Measurements from ENCODE around the gene RIN3. TPM values are rescaled to one million over a fixed set of nuclear protein-coding genes. Genes with fewer than 3 reads are reported as not detected.
"Not testable (repeated sequence)": the region's sequence is repeated elsewhere in the genome, so short reads cannot be mapped to it uniquely, and the experiment has no call there.

The RIN3 gene
- total RNA-seq, 2 experiments from 2014 or later: 15.8 to 16.0 TPM

DNA sequence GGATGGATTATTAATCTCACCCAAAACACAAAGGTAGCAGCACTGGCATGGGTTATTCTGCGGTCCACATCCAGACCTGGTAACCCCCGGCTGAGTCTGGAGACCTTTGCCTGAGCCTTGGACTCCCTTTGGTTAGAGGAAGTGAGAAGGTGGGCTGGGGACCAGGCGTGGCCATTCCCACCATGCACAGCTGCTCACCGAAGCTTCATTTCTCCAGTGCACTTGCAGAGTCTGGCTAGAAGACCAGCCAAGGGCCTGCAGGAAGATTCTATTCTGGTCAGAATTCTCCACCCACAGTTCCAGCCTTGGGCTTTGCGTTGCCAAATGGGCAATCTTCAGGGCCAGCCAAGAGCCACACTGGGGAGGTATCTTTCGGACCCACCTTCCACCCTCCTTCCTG is 161.8 kb downstream of the RIN3 start:
- Mint-ChIP-seq H3K4me3 (no peak overlapping the region), H3K27me3 (ENCODE audit: low read depth) (no peaks in the 10 kb centered on the region), H3K36me3 (ENCODE audit: low read depth) (peaks cover 31% of the 10 kb centered on the region), H3K4me1 (ENCODE audit: low read depth) (peaks cover 52% of the 10 kb centered on the region), H3K27ac (no peak overlapping the region), H3K9me3 (no peaks in the 10 kb centered on the region)
- CTCF ChIA-PET: interaction anchor here (0.9 to 1.6 kb wide), 2 partner anchors 12 to 24 kb away, joined by 3 to 9 read pairs; no protein-coding TSS in a partner anchor
- DNase-seq: no peak
- intact Hi-C loops (cut with micrococcal nuclease): loop anchor here (5.0 kb wide), 1 partner anchor 353 kb away; the partner anchor contains the start of gene SLC24A4

DNA sequence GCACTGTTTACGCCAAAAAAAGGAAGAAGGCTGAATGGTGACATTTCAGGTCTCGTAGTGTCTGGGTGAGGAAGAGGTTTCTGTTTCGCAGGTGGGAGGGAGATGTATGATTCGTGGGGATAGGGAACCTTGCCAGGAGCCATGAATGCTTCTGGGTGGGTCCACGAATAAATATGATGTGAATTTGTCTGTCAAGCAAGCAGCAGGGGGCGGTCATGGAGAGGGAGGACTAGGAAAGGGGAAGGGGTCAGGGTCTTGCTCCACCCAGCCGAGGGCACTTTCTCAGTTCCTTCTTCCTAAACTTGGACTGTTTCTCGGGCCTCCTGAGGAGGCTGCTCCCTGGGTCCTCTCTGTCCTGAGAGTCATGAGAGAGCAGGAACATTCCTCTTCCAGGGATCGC is 162.4 kb downstream of the RIN3 start:
- H3K27me3 Mint-ChIP-seq (ENCODE audit: low read depth): no peaks in the 10 kb centered on the region
- intact Hi-C loops (cut with micrococcal nuclease): loop anchor here (5.0 kb wide), 1 partner anchor 354 kb away; the partner anchor contains the start of gene SLC24A4
- no peak overlapping the region for H3K4me3 Mint-ChIP-seq
- CTCF ChIA-PET: interaction anchor here (1.9 kb wide), 1 partner anchor 22 kb away, joined by 10 read pairs; no protein-coding TSS in a partner anchor
- H3K9me3 Mint-ChIP-seq: no peaks in the 10 kb centered on the region
- peaks cover 30% of the 10 kb centered on the region for H3K36me3 Mint-ChIP-seq (ENCODE audit: low read depth)
- no peak overlapping the region for H3K27ac Mint-ChIP-seq
- H3K4me1 Mint-ChIP-seq (ENCODE audit: low read depth): peaks cover 51% of the 10 kb centered on the region
- DNase-seq: peak; percentile 7

DNA sequence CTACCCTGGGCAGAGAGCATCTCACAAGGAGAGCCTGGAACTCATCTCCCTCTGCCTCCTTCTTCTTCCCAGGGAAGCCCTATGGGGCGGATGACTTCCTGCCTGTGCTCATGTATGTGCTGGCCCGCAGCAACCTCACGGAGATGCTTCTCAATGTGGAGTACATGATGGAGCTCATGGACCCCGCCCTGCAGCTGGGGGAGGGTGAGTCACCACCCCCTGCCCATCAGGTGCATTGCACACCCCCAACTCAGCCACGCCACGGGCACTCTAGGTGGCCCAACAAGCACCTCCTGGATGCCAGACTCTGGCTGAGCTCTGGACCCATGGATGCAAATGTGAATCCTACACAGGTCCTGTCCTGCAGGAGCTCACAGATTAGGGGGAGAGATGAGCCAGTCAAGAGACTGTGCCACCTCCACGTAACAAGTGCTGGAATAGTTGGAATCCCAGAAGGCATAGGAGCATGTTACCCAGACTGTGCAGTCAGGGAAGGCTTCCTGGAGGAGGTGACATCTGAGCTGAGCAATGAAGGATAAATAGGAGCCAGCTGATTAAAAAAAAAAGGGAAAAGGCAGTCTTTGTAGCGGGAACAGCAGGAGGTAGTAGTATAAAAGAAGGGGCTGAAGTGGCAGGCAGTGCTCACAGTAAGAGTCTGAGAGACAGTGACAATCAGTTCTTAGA is 163.0 kb downstream of the RIN3 start:
- Mint-ChIP-seq H3K9me3 (no peaks in the 10 kb centered on the region), H3K36me3 (ENCODE audit: low read depth) (peaks cover 32% of the 10 kb centered on the region), H3K27me3 (ENCODE audit: low read depth) (no peaks in the 10 kb centered on the region), H3K4me1 (ENCODE audit: low read depth) (peaks cover 53% of the 10 kb centered on the region), H3K27ac (peak overlapping the region; percentile 54), H3K4me3 (no peak overlapping the region)
- intact Hi-C loops (cut with micrococcal nuclease): loop anchor here (1.0 to 5.0 kb wide), 3 partner anchors 8 to 354 kb away; partner anchors contain the start of gene SLC24A4
- peak; percentile 5 for DNase-seq
- CTCF ChIA-PET: interaction anchor here (0.9 to 1.9 kb wide), 3 partner anchors 23 to 130 kb away, joined by 4 to 10 read pairs (median 4); no protein-coding TSS in a partner anchor

DNA sequence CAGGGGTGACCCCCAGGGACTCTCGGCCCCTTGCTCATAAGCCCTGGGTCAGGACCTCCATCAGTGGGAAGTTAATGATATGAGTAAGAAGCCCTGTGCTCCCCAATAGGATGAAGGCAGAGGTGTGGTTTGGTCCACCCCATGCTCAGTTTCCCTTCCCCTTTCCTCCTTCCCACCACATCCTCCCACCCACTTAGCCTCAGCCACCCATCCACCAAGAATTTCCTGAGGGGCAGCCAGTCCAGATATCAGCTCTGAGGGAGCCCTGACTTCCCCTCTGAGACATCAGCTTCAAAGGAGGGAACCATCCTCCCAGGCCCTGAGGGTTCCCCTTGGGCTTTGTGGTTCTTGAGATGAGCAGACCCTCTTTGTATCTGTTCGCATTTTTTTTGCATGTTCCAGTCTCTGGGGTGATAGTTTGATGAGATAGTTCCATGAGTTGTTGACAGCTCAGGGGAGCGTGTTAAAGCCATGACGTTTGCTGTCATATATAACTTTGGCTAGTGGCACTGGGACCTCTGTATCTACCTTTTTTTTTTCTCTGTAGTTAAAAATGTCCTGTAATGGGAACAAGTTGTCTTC is 163.6 kb downstream of the RIN3 start:
- Mint-ChIP-seq H3K4me1 (ENCODE audit: low read depth) (peaks cover 47% of the 10 kb centered on the region), H3K27ac (peak overlapping the region; percentile 39), H3K36me3 (ENCODE audit: low read depth) (peaks cover 32% of the 10 kb centered on the region), H3K9me3 (no peaks in the 10 kb centered on the region), H3K4me3 (no peak overlapping the region), H3K27me3 (ENCODE audit: low read depth) (no peaks in the 10 kb centered on the region)
- CTCF ChIA-PET: interaction anchor here (0.7 to 1.9 kb wide), 4 partner anchors 24 to 550 kb away, joined by 3 to 10 read pairs (median 4); no protein-coding TSS in a partner anchor
- DNase-seq: peak; percentile 83
- intact Hi-C loops (cut with micrococcal nuclease): loop anchor here (1.0 to 5.0 kb wide), 3 partner anchors 9 to 355 kb away; partner anchors contain the start of gene SLC24A4

DNA sequence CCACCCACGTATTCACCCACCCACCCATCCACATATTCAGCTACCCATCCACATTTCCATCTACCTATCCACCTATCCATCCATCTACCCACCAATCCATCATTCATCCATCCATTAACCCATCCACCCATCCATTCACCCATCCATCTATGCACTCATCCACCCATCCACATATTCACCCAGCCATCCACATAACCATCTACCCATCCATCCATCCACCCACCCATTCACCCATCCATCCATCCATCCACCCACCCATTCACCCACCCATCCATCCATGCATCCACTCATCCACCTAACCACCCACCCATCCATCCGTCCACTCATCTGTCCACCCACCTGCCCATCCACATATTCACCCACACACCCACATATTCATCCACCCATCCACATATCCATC is 164.4 kb downstream of the RIN3 start:
- CTCF ChIA-PET: interaction anchor here (1.1 to 1.9 kb wide), 2 partner anchors 24 to 131 kb away, joined by 4 to 10 read pairs; no protein-coding TSS in a partner anchor
- Mint-ChIP-seq H3K36me3 (ENCODE audit: low read depth) (peaks cover 33% of the 10 kb centered on the region), H3K4me3 (no peak overlapping the region), H3K27me3 (ENCODE audit: low read depth) (no peaks in the 10 kb centered on the region), H3K4me1 (ENCODE audit: low read depth) (peaks cover 46% of the 10 kb centered on the region), H3K9me3 (no peaks in the 10 kb centered on the region), H3K27ac (no peak overlapping the region)
- DNase-seq: no peak
- intact Hi-C loops (cut with micrococcal nuclease): loop anchor here (1.0 to 5.0 kb wide), 3 partner anchors 10 to 356 kb away; partner anchors contain the start of gene SLC24A4

DNA sequence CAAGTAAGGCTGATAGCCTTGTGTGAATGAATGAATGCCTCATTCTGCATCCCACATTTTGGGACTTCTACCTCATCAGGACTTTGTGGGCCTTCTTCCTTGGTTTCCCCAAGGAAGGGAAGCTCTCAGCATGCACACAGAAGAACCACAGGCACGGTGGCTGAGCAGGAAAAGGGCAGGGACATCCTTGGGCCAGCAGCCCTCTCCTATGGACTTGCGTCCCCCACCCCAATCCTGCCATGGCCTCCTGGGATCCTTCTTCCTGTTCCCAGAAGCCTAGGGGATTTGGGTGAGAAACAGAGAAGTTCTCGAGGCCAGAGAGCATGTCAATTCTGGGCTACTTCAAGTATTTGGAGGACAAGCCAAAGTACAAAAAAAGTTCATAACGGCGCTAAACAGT is 165.2 kb downstream of the RIN3 start:
- Mint-ChIP-seq H3K4me3 (no peak overlapping the region), H3K9me3 (no peaks in the 10 kb centered on the region), H3K36me3 (ENCODE audit: low read depth) (peaks cover 33% of the 10 kb centered on the region), H3K27ac (no peak overlapping the region), H3K27me3 (ENCODE audit: low read depth) (no peaks in the 10 kb centered on the region), H3K4me1 (ENCODE audit: low read depth) (peaks cover 44% of the 10 kb centered on the region)
- intact Hi-C loops (cut with micrococcal nuclease): loop anchor here (5.0 kb wide), 1 partner anchor 356 kb away; the partner anchor contains the start of gene SLC24A4
- CTCF ChIA-PET: interaction anchor here (0.7 kb wide), 1 partner anchor 65 kb away, joined by 3 read pairs; no protein-coding TSS in a partner anchor
- no peak for DNase-seq

DNA sequence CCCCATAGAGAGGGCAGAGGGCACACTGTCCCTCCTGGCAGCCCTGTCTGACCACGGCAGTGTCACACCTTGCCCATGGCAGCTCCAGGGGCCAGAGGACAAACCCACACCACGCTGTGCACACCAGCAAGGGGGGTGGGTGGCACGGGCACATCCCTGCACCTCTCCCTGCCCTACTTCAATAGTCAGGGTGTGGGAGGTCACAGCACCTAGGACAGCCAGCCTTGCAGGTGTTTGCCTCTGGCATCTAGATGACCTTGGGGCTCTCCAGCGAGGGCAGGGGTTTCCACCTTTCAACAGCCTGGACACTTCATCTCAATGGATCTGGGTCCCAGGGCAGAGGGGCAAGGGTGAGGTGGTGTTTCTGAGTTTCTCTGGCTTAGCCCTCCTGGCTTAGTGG is 165.7 kb downstream of the RIN3 start:
- DNase-seq: no peak
- Mint-ChIP-seq H3K4me3 (no peak overlapping the region), H3K36me3 (ENCODE audit: low read depth) (peaks cover 30% of the 10 kb centered on the region), H3K27ac (no peak overlapping the region), H3K27me3 (ENCODE audit: low read depth) (no peaks in the 10 kb centered on the region), H3K9me3 (no peaks in the 10 kb centered on the region), H3K4me1 (ENCODE audit: low read depth) (peaks cover 41% of the 10 kb centered on the region)
- intact Hi-C loops (cut with micrococcal nuclease): loop anchor here (5.0 kb wide), 1 partner anchor 357 kb away; the partner anchor contains the start of gene SLC24A4
- CTCF ChIA-PET: interaction anchor here (2.7 to 4.8 kb wide), 2 partner anchors 22 to 65 kb away, joined by 12 to 35 read pairs; no protein-coding TSS in a partner anchor

DNA sequence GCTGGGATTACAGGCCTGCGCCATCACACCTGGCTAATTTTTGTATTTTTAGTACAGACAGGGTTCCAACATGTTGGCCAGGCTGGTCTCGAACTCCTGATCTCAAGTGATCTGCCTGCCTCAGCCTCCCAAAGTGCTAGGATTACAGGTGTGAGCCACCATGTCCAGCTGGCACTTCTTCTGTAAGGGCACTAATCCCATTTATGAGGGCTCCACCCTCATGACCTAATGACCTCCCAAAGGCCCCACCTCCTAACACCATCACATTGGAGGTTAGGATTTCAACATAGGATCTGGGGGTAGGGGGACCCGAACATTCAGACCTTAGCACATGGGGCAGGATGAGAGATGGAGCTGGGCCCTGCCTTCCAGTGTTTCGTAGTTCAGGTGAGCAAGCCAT is 166.7 kb downstream of the RIN3 start:
- H3K27ac Mint-ChIP-seq; H3K4me3 Mint-ChIP-seq; DNase-seq; H3K9me3 Mint-ChIP-seq; H3K27me3 Mint-ChIP-seq (ENCODE audit: low read depth): not testable (repeated sequence)
- intact Hi-C loops (cut with micrococcal nuclease): loop anchor here (5.0 to 10.0 kb wide), 2 partner anchors 226 to 543 kb away; no protein-coding TSS in a partner anchor
- Mint-ChIP-seq H3K36me3 (ENCODE audit: low read depth) (peaks cover 30% of the 10 kb centered on the region), H3K4me1 (ENCODE audit: low read depth) (peaks cover 36% of the 10 kb centered on the region)
- CTCF ChIA-PET: interaction anchor here (0.6 to 4.8 kb wide), 14 partner anchors 10 to 404 kb away, joined by 3 to 35 read pairs (median 4); no protein-coding TSS in a partner anchor

DNA sequence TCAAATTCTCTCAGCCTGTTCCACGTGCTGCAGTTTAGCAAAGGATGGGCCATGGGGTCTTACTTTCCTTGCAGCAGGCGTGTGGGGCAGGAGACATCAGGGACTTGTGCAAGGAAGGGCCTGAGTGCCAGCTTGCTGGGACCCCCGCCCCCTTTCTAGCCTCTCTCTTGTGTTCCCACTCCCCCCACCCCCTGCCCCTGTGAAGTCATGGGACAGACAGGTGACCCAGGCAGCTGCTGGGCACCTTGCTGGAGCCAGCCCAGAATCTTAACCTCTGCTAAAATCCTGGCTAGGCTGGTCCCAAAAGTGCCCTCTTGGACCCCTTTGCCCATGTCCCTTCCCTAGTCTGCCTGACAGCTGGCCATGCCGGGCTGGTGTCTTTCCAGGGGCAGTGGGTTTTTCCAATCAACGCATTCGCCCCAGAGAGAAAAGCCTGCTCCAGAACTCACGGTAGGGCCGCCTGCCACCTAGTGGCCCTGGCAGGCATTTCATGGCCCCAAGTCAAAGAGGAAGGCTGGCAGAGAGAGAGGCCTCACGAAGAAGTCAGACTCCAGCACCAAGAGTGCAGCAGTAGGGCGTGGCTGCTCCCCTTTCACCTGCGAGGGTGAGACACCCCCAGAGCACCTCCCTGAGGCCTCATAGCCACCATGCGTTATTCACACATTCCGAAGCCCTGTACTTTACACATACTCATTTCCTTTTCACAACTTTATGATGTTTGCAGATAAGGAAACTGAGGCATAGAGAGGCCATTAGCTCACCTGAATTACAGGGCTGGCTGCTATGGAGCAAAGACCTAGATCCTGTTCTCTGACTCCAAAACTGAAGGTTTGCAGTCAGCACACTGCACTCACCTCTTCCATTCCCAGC is 167.4 kb downstream of the RIN3 start:
- Mint-ChIP-seq H3K27me3 (ENCODE audit: low read depth) (no peaks in the 10 kb centered on the region), H3K36me3 (ENCODE audit: low read depth) (peaks cover 36% of the 10 kb centered on the region), H3K4me1 (ENCODE audit: low read depth) (peaks cover 30% of the 10 kb centered on the region), H3K4me3 (no peak overlapping the region), H3K27ac (peak overlapping the region; percentile 68), H3K9me3 (no peaks in the 10 kb centered on the region)
- CTCF ChIA-PET: interaction anchor here (0.6 to 4.8 kb wide), 24 partner anchors 9 to 561 kb away, joined by 3 to 35 read pairs (median 4); partner anchors contain the start of genes CPSF2 and NDUFB1
- peak; percentile 85 for DNase-seq
- intact Hi-C loops (cut with micrococcal nuclease): loop anchor here (1.0 to 10.0 kb wide), 4 partner anchors 68 to 544 kb away; no protein-coding TSS in a partner anchor

DNA sequence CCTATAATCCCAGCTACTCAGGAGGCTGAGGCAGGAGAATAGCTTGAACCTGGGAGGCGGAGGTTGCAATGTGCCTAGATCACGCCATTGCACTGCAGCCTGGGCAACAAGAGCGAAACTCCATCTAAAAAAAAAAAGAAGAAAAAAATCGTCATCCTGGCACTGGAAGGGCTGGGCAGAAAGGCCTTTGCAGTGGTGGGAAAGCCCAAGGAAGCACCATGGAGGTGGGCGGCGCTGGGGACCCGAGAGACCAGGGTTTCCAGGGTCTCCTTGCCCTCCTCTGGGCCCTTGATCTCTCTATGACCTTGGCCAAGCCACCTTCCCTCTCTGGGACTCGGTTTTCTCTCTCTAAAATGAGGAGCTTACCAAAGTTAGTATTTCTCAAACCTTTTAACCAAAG is 169.5 kb downstream of the RIN3 start:
- no peaks in the 10 kb centered on the region for H3K9me3 Mint-ChIP-seq
- H3K36me3 Mint-ChIP-seq (ENCODE audit: low read depth): peaks cover 32% of the 10 kb centered on the region
- DNase-seq: no peak
- H3K27ac Mint-ChIP-seq: no peak overlapping the region
- H3K4me1 Mint-ChIP-seq (ENCODE audit: low read depth): peaks cover 13% of the 10 kb centered on the region
- CTCF ChIA-PET: interaction anchor here (0.9 to 4.8 kb wide), 6 partner anchors 8 to 115 kb away, joined by 3 to 35 read pairs (median 4); no protein-coding TSS in a partner anchor
- intact Hi-C loops (cut with micrococcal nuclease): loop anchor here (5.0 to 10.0 kb wide), 2 partner anchors 228 to 546 kb away; no protein-coding TSS in a partner anchor
- H3K27me3 Mint-ChIP-seq (ENCODE audit: low read depth): no peaks in the 10 kb centered on the region
- H3K4me3 Mint-ChIP-seq: no peak overlapping the region

Measured in activated naive CD4-positive, alpha-beta T cell treated with anti-CD3 and anti-CD28 coated beads for 36 hours (primary cell).